ENCODE data around the gene ZNF446.

GRCh38 chr19:58498316-58499020, 22.3 kb downstream of the ZNF446 start:
- TF ChIP-seq THAP7 (CRISPR knock-in tag; IDR thresholded peaks at IDR 0.05) (no peak), POLR2A (conservative IDR thresholded peaks at IDR 0.05) (no peak), ZNF134 (CRISPR knock-in tag; conservative IDR thresholded peaks at IDR 0.05) (no peak), EP300 (IDR thresholded peaks at IDR 0.05; ENCODE audit: low read length) (no peak), MYC (IDR thresholded peaks at IDR 0.05; ENCODE audit: low read depth, low read length) (no peak), MYC (CRISPR knock-in tag; IDR thresholded peaks at IDR 0.05; ENCODE audit: borderline replicate concordance, low read depth) (no peak), ZKSCAN8 (CRISPR knock-in tag; IDR thresholded peaks at IDR 0.05) (no peak), HNRNPUL1 (IDR thresholded peaks at IDR 0.05; ENCODE audit: low read length) (no peak), SLC30A9 (CRISPR knock-in tag; IDR thresholded peaks at IDR 0.05) (no peak), CTCF (IDR thresholded peaks at IDR 0.05 in 2 of 3, conservative IDR thresholded peaks at IDR 0.05 in 1 of 3; ENCODE audit: insufficient read depth in 2 of 3, low read depth in 1 of 3, low read length in 3 of 3) (no peak), SMAD3 (CRISPR knock-in tag; conservative IDR thresholded peaks at IDR 0.05) (no peak), KAT7 (CRISPR knock-in tag; IDR thresholded peaks at IDR 0.05; ENCODE audit: borderline replicate concordance) (no peak), ESRRB (CRISPR knock-in tag; IDR thresholded peaks at IDR 0.05; ENCODE audit: borderline replicate concordance) (no peak), C11orf30 (IDR thresholded peaks at IDR 0.05; ENCODE audit: low read depth) (no peak)
